Measurements from ENCODE around the gene GPR176.

GRCh38 chr15:39931615-39932014, 11.5 kb upstream of the GPR176 start:
- TF ChIP-seq RCOR1 (IDR thresholded peaks at IDR 0.05; ENCODE audit: low read length) = no peak
- TF ChIP-seq PBX3 (IDR thresholded peaks at IDR 0.05) = no peak
- TF ChIP-seq CTCF (IDR thresholded peaks at IDR 0.05) = peak; percentile 42

All from SK-N-SH (cell line).